GM20431 (cell line): Measurements from ENCODE around the gene FCER1G.

ENCODE experiments used
- in situ Hi-C: fragments of 300-500 bp; cut with MseI, MboI; formaldehyde crosslinking; loops from one replicate; pipeline ENCODE4 v1.15.0; 2020; ENCODE audit warnings: low sequenced_read_pairs; ENCODE audit not compliant: unreplicated experiment

FCER1G gene

DNA sequence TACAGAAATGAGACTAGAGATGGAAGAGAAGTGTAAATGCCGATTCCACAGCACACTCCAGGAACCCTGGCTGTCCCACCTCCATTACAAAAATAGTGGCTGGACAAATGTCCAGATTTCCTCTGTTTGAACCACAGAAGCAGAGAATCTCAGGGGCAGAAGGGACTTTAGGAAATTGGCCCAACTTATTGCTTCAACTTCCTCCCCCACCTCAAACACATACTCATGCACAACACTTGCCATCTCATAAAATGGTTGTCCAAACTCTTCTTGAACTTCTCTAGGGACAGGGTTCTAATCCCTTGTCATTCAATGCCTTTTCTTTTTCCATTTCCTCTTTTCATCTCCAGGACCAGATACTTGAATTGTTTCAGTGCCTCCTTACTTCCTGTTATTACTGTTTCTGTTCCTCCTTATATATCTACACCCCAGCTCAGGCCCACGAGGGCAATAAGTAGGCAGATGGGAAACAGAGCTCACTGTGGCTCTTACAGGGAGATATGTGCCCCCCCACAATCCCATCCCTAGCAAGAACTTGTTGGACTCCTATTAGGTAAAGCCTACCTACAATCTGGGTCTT, 29.3 kb upstream of the FCER1G start:
- in situ Hi-C loops: no loop called here

DNA sequence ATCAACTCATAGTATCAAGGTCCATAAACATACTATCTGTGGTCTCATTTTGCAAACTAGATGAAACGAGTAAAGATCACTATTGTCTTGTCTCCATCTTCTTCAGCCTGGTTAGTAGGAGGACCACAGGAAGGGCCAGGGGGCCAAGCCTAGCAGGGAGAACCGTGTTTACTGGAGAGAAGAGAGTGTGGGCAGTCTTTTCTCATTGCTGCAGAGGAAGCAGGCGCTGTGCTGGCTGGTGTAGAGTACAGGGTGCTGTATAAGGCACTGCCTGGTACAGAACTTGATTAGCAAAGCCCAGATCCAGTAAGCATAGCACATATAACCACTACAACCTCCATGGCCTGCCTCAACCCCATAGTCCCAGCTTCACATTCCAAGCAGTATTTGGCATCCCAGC, 27.8 kb upstream of the FCER1G start:
- in situ Hi-C loops: no loop called here

DNA sequence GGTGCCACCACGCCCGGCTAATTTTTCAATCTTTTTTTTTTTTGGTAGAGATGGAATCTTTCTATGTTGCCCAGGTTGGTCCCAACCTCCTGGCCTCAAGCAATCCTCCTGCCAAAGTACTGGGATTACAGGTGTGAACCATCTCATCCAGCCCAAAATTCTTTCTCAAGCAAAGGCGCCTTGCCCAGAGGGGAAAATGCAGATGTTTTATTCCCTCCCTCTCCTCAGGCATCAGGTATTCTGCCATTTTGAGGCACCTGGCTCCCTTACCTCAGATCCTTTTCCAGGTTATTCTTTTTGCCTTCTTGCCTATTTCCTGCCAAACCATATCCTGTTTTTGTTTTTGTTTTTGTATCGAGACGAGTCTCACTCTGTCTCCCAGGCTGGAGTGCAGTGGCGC, 26.7 kb upstream of the FCER1G start:
- in situ Hi-C loops: no loop called here

DNA sequence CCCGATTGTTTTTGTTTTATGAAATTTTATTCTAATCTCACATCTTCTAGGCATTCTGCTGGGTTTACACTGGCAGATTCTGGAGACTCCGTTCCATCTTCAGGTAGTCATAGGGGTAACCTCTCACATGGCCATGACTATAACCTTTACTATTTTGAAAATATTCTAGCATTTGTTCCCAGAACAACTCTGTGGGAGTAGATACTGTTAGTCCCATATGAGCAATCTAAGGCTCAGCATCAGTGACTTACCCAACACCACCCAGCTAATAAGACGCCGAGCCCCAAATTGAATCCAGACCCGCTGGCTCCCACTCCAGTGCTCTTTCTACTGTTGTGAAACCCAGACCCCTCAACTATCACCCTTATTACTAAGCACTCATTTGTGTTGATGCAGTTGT, 26.1 kb upstream of the FCER1G start:
- in situ Hi-C loops: no loop called here

DNA sequence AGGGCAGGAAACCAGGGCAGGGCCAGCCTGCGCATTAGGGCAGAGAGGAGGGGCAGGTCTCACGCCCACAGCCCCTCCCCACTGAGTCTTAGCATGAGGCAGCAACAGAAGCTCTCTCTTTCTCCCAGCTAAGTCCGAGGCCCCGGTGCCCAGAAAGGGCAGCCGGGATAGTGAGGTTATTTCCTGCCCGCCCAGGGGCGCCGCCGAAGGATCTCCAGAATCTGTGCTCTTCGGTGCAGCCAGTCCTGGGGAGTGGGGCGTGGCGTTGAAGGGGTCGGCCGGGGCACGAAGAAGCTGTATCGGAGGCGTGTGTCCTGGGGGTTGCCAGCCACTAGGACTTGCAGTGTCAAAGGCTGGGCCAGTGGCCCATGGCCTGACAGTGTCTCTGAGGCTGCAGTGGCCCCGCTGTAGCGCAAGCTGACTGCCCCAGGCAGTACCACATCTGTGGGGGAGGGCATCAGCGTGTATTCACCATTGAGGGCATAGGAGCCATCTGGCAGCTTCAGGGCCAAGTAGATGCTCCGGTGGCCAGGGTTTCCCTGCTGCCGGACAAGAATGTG, 24.1 kb upstream of the FCER1G start:
- in situ Hi-C loops: no loop called here

DNA sequence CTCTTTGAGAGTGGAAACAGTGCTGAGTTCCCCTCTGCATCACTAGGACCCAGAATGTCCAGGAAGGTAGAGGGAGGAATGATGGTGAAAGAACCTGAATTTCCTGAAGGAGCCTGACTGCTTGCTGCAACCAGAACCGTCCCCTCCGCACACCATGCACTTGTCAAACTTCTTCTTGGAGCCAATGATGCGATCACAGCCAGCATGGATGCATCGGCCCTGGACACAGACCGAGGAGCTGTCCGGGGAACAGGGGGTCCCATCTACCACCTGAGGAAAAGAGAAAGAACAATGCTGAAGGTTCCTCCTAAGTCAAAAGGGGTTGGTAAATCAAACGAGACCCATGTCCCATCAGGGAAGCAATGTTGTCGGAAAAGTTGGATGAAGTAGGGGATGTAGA, 23.1 kb upstream of the FCER1G start:
- in situ Hi-C loops: no loop called here

DNA sequence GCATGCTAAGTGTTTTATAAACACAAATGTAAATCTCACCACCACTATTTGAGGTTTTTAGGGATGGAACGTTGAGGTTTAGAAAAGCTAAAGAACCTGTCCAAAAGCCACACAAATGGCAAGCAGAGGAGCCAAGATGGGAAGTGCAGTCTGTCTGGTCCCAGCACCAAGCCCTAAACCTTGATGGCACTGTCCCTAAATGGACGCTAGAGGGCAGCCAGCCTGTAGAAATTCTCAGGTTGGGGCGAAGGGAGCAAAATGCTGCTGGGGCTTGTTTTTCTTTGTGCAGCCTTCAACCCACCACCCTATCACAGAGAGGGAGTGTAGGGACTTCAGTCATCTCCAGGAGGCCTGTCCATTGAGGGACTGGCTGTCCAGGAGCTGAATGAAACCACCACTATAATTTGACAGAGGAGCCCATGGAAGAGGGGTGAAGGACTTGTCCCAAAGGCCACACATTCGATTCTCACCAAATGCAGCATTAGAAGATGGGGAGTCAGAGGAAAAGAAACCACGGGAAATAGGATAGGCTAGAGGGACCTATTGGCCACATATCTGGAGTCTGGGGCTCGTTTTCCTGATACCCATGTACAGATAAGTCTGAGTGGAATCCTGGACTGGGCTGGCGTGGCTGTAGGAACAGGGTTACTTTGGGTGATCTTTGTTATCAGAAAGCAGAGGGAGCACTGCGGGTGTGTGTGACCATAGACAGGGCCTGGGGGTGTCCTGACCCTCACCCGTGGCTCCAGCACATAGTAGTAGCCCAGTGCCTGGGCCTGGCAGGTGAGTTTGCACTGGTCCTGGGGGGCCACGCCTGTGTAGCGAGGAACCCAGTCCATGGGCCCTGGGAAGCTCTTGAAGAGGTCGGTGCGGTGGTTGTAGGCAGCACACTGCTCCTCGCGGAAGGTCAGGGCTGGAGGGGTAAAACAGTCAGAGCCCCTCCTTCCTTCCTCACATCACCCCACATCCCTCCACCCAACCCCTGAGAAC, 22.3 kb upstream of the FCER1G start:
- in situ Hi-C loops: no loop called here

DNA sequence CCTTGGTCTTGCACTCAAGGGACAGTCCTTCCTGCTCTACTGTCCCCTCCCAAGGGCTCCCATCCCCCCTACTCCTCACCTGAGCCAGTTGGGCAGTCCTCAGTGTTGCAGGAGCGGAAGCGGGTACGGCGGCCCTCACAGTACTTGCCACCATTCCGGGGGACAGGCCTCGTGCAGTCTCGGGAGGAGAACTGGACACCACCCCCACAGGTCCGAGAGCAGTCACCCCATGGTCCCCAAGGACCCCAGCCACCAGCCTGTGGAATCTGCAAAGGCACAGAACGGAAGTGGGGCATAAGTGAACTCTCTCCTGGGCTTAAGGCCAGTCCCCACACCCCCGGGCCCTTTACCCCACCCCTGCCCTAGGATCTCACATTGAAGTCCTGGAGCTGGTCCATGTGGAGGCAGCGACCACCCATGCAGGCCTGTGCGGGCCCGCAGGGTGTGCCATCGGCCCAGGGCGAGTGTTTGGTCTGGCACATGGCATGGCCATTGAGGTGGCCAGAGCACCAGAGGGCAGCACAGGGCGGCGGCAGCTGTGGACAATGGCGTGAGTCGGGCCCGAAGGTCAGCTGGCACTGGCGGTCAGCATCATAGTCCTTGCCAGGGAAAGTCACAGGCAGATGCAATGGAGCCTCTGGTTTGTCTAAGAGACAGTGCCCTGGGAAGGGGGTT, 21.4 kb upstream of the FCER1G start:
- in situ Hi-C loops: no loop called here

DNA sequence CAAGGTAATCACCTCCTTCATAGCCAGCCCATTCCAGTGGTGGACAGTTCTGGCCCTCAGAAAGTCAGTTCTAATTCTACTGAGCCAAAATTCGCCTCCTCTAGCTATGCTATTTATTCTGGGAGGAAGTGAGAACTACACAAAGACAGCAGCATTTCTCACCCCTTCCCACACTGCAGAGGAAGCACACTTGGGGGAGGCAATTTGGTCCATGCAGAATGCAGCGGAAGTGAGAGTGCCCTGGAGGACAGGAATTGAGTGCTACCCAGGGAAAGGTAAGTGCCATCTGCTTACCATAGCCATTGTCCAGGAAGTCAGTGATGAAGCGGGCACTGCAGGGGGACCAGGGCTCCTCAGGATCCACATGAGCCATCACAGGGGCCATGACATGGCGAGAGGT, 19.9 kb upstream of the FCER1G start:
- in situ Hi-C loops: no loop called here

DNA sequence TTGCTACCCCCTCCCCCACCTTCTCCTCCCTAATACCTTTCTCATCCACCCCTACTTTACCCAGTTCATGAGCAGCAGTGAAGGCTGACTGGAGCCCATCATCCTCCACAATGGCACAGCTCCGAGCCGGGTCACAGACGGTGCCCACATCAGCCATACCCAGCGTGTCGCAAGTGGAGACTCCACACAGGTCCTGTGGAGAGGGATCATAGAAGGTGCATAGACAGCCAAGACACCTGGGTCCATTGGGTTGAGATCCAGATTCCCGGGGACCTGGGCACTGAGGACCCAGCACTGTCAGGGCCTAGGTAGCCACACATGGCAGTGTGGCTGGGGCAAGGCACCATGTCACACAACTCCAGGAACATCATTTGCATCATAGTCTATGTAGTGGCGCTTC, 19.0 kb upstream of the FCER1G start:
- in situ Hi-C loops: no loop called here

DNA sequence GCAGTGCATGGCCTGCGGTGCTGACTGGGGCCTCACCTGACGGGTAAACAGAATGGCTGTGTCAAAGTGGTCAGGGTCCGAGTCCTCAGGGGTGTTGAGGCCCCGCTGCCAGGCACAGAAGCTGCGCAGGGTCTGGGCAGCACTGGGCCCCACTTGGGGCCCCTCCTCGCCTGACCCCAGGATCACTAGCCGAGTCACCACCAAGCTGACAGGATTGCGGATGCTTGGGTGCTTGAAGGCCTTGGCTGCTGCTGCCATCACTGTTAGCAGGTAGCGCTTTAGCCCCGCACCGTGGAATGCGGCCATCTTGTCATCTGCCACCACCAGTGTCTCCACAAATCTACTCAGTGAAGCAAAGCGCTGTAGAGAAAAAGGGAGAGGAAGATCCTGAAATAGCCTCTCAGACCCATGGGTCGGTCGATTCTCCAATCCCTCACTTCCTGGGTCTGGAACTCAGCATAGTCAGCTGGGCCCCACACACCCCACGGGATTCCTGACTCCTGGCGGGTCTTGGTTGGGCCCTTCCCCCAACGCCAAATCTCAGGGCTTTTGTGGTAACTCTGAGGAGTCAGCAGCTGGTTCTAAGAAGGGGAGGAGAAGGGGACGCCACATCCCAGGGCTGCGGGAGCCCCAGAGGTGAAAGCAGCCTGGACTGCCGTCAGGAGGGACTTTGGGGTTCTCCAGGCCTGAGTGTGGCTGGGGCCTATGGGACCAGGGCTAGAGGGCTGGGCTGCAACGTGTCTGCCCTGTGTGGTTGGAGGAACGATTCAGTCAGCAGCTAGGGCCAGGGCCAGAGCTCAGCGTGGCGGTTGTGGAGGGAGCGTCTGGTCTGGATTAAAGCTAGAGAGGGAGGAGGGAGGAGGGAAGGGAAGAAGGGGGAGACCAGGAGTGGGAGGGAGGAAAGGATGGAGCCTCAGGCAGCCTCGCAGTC, 18.3 kb upstream of the FCER1G start:
- in situ Hi-C loops: no loop called here

DNA sequence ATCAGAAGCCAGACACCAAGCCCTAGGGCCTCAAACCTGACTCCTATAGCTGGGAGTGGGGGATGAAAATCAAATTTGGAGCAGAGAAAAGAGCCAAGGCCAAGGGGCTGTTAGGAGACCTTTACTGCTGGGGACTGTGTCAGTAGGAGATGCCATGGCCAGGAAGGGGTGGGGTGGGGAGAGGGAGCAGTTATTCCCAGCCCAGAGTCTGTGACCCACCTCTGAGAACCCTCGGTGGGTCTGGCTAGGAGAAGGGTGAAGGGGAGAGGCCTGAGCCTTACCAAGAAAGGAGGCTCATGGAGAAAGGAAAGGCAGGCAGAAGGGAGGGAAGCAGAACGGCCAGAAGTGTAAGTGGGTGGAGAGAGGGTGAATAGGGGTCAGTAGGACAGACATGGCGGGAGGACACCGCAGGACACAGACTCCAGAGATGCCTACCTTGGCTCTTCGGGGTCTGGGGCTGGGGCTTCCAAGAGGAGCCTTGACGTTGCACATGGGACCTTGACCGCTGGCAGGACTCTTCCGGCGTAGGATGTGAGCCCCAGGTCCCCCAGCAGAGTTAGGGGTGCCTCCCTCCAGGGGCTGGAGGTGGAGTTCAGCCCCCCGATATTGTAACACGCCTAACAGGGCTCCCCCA, 17.4 kb upstream of the FCER1G start:
- in situ Hi-C loops: no loop called here

DNA sequence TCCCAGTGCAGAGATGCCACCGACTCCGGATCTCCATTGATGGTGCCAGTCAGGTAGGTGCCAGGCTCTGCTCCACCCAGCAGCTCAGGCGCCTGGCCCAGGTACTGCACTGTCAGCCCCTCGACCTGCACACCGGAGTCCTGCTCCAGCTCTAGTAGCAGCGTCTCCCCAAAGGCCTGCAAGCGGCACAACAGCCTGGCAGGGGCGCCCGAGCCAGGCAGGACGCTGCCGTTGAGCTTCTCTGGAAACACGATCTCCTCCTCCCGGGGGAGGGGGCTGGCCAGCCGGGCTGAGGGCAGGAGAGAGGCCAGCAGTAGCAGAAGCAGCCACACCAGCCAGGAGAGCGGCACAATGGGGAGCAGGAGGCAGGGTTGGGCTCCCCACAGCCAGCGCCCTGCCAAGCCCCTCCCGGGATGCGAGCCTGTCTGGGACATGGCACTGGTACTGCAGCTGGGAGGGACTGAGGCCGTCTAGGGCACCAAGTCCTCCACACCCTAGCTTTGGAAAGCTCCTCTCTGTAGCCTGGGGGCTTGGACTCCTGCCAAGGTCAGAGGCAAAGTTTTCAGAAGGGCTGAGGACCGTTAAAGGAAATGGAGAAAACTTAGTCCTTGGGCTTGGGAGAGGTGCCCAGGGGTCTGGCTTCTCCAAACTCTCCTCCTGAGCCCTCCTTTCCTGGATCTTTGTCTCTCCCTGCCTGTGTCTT, 16.8 kb upstream of the FCER1G start:
- in situ Hi-C loops: no loop called here

DNA sequence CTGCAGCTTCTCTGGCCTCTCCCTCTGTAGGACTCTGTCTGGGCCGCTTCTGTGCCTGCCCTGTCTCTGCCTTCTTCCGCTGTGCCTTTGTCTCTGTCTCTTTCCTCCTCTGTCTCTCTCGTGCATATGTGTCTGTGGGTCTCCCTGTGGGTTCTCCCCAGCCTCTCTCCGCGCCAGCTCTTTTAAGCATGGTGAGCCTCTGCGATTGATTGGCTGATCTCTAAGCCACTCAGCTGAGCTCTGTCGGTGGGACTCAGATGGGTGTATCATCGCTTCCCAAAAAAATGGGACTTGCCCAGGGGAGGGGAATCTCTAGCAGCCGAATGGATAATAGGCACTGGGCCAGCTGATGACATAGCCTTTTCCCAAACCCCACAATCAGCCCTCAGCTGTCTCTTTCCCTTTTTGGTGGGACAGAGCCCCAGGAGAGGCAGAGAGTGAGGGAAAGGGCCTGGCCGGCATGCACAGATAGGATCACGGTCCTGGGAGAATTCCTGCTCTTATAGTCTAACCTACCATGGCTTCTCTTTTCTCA, 16.1 kb upstream of the FCER1G start, which contains the start of gene ADAMTS4:
Gene ADAMTS4, minus strand, starts transcription at position 158 of the 535 bp plus-strand sequence. CDS start 427 bp downstream, outside the sequence.
- in situ Hi-C loops: no loop called here

DNA sequence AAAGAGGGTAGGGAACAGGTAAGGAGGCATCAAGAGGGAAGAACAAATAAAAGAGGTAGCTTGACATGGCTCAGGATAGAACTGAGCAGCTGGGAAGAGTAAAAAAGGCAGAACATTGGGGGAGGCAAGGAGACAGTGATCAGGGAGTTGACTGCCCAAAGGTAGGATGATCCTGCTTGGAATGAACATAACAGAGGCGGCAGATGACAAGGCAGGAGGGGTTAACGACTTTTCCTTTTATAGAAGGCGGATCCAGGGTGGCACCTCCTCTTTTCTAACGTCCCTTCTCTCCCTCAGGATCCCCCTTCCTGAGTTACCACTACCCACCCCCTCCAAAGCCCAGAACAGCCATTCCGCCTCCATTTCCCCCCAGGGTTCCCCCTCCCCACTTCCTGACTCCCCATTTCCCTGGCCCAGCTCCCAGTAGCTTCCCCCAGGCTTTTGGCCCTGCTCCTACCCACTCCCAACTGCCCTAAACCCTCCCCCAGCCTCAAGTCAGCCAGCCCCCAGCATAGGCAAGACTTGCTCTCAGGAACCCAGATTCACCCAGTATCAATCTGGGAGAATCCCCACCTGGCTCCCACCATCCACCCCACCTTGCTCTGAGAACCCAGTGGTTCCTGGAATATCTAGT, 15.5 kb upstream of the FCER1G start:
- in situ Hi-C loops: no loop called here

DNA sequence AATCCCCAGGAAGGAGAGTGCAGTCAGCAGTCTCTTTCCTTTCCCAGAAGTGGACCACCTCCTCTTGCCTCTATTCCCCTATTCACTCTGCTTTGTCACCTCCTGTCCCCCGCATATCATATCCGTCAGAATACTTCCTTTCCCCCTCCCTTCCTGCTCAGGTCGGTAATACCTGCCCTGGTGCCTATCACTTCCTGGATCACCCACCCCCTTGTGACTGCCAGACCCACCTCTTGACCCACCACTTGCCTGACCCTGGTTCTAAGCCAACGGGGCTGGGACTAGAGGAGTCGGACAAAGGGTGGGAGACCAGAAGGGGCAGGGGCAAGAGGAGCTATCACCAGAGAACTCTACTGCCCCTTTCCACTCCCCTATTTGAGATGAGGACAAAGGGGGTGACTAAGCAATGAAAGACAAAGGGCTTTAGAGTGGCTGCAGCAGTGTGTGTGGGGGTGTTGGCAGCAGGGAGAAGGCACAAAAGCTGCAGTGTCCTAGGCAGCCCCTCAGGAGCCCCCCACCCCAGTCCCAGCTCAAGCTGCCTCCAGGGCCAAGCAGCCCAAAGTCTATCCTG, 14.6 kb upstream of the FCER1G start:
- in situ Hi-C loops: no loop called here

DNA sequence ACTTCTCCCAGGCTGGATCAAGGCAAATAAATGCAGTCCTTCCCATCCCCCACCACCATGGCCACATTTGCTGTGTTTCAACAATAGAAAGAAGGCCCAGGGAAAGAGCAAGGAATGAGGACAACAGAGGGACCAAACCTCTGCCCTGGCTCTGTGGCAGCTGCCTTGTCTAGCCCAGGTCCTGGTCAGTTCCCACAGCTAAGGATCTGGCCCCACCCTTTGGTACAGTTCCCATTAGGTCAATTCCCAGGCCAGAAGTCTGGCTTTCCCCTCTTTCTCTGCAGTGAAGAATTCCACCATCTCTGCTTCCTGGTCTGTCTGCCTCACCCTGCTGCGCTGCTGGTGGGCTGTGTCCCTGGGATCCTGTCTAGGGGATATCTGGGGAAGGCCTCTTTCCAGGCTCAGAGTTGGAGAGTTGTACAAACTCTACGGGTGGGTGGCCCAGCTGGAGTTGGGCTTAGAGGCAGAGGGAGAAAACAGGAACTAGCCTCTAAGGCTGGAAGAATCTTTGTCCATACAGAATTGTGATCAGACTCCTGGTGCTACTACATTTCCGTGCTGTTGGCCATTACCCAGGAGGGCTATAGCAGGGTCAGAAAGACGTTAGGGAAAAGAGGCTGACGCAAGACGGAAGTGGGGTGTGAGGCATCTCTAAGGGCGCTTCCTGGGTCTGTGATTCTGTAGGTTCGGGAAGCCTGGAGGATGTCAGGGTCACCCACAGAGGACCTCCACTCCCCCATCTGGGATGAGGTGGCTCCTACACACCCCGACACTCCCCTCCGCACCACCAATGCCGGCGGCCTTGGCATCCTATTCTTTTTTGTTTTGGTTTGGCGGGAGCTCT, 13.9 kb upstream of the FCER1G start:
- in situ Hi-C loops: no loop called here
